SK-N-SH treated with all-trans-retinoic acid at 6 μM for 48 hours (cell line): Measurements from ENCODE around the gene SLC12A4.
"Not testable (repeated sequence)": the region's sequence is repeated elsewhere in the genome, so short reads cannot be mapped to it uniquely, and the experiment has no call there.

Source experiments
- CREB5 ChIP-seq: fragments of 250-450 bp; sonication (Bioruptor Pico); IDR thresholded peaks from 2 replicates; pipeline ENCODE4 v1.5.1; 2020; ENCODE audit warnings: low read depth, mild to moderate bottlenecking, moderate library complexity
- RARB ChIP-seq: fragments of 250-450 bp; sonication (Bioruptor Pico); IDR thresholded peaks from 2 replicates; pipeline ENCODE4 v1.8.0; 2021; ENCODE audit warnings: mild to moderate bottlenecking, moderate library complexity
- TOX ChIP-seq: fragments of 250-450 bp; sonication (Bioruptor Pico); IDR thresholded peaks from 2 replicates; pipeline ENCODE4 v1.8.0; 2021; ENCODE audit warnings: mild to moderate bottlenecking, moderate library complexity, borderline replicate concordance
- ZFP3 ChIP-seq: fragments of 250-450 bp; sonication (Bioruptor Pico); IDR thresholded peaks from 2 replicates; pipeline ENCODE4 v1.5.0; 2020; ENCODE audit warnings: mild to moderate bottlenecking, moderate library complexity

DNA sequence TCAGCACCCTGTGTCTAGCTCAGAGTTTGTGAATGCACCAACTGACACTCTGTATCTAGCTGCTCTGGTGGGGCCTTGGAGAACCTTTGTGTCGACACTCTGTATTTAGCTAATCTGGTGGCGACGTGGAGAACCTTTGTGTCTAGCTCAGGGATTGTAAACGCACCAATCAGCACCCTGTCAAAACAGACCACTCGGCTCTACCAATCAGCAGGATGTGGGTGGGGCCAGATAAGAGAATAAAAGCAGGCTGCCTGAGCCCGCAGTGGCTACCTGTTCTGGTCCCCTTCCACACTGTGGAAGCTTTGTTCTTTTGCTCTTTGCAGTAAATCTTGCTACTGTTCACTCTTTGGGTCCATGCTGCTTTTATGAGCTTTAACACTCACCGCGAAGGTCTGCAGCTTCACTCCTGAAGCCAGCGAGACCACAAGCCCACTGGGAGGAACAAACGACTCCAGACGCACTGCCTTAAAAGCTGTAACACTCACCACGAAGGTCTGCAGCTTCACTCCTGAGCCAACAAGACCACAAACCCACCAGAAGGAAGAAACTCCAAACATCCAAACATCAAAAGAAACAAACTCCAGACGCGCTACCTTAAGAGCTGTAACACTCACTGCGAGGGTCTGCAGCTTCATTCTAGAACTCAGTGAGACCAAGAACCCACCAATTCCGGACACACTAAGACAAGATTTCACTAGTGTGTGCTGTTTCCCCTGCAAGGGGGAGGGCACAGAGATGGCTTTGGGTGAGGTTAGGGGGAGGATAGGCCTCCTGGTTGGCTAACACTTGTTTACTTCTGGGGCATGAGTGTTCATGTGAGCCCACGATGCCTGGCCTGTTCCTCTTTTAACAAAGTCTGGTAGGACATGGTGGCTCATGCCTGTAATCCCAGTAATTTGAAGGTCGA is 30.6 kb upstream of the SLC12A4 start, which contains the start of gene DPEP2:
- not testable (repeated sequence) for TF ChIP-seq RARB; CREB5 (CRISPR knock-in tag); TOX (CRISPR knock-in tag); ZFP3 (CRISPR knock-in tag)
